Endothelial cell of umbilical vein (primary cell): ENCODE data around the gene SOX9. TPM values are rescaled to one million over a fixed set of nuclear protein-coding genes. Genes with fewer than 3 reads are reported as not detected.

Source experiments
- Bru-seq: library from RNA; stranded (reverse); fragments of 400-500 nt; gene quantifications from one replicate; lab custom pipeline; 2021; lab: Mats Ljungman, UMichigan
- BruChase-seq, 2 experiments: library from RNA; stranded (reverse); fragments of 400-500 nt; gene quantifications; one replicate each; lab custom pipeline; 2021; lab: Mats Ljungman, UMichigan
- BruUV-seq: library from RNA; stranded (reverse); fragments of 400-500 nt; replicated peaks from 2 replicates; lab custom pipeline; 2021; lab: Mats Ljungman, UMichigan
- CTCF ChIA-PET: fragments of 300-600, 350-600 bp; sonication (Branson Sonifier 250); formaldehyde crosslinking; loops from one replicate; lab custom pipeline; 2021; ENCODE audit warnings: antibody characterized with exemption, inconsistent platforms; lab: Charles Lee
- POLR2A ChIA-PET: fragments of 300-600, 350-600 bp; sonication (Branson Sonifier 250); formaldehyde crosslinking; loops from one replicate; lab custom pipeline; 2021; ENCODE audit warnings: antibody characterized with exemption, inconsistent platforms; lab: Charles Lee
- DNase-seq: peaks from one replicate; pipeline ENCODE4 v3.0.0-alpha.2; 2011; ENCODE audit warnings: low read depth, low spot score
- FAIRE-seq: peaks from 2 replicates; lab custom pipeline; 2011; peaks lifted over from hg19 to GRCh38; lab: Jason Lieb, UNC
- H2AFZ ChIP-seq: 2 replicates; pipeline ENCODE4 v1.6.0; 2012; ENCODE audit warnings: low read depth, low read length, control low read depth, inconsistent platforms
- H3K27ac ChIP-seq: 2 replicates; pipeline ENCODE4 v1.5.1; 2011; ENCODE audit warnings: low read depth, mild to moderate bottlenecking, control low read depth, low read length, moderate library complexity; ENCODE audit not compliant: insufficient read depth
- H3K27me3 ChIP-seq, 2 experiments: 2 replicates each; pipeline versions ENCODE4 v1.6.0 to v1.6.1; 2011; ENCODE audit warnings: low read length in 2 of 2, mixed read lengths in 1 of 2; ENCODE audit not compliant: control insufficient read depth in 2 of 2, insufficient read depth in 2 of 2
- H3K36me3 ChIP-seq, 2 experiments: 2 replicates in 1 of 2; 3 replicates in 1 of 2; pipeline ENCODE4 v1.5.1; 2011; ENCODE audit warnings: low read length in 2 of 2, mild to moderate bottlenecking in 1 of 2, moderate library complexity in 1 of 2; ENCODE audit not compliant: control insufficient read depth in 2 of 2, insufficient read depth in 2 of 2; ENCODE audit errors: extremely low read depth in 1 of 2
- H3K4me1 ChIP-seq: 3 replicates; pipeline ENCODE4 v1.5.1; 2011; ENCODE audit warnings: mild to moderate bottlenecking, low read length; ENCODE audit not compliant: control insufficient read depth, insufficient read depth; ENCODE audit errors: extremely low read depth
- H3K4me2 ChIP-seq: 2 replicates; pipeline ENCODE4 v1.6.1; 2011; ENCODE audit warnings: low read length, control low read depth, mixed read lengths; ENCODE audit not compliant: insufficient read depth
- H3K4me3 ChIP-seq, 3 experiments: fragments of 200-600 bp in 1 of 3; sonication (generic), shearing (Covaris generic) in 1 of 3; replicated peaks in 1 of 3; 2 replicates each; pipeline ENCODE4 v1.5.1; 2011 to 2016; ENCODE audit warnings: control low read depth in 3 of 3, low read length in 3 of 3, mild to moderate bottlenecking in 2 of 3, inconsistent platforms in 1 of 3, low read depth in 1 of 3, moderate library complexity in 1 of 3; ENCODE audit not compliant: insufficient read depth in 1 of 3
- H3K79me2 ChIP-seq: 2 replicates; pipeline ENCODE4 v1.6.0; 2012; ENCODE audit warnings: low read length, inconsistent platforms; ENCODE audit not compliant: control insufficient read depth, insufficient read depth
- H3K9ac ChIP-seq: replicated peaks from 2 replicates; pipeline ENCODE3; 2011; ENCODE audit warnings: low read length, control low read depth; ENCODE audit not compliant: insufficient read depth; ENCODE audit errors: extremely low read depth
- H3K9me1 ChIP-seq: replicated peaks from 3 replicates; pipeline ENCODE4 v1.6.0; 2011; ENCODE audit warnings: mild to moderate bottlenecking, low read length; ENCODE audit not compliant: control insufficient read depth, insufficient read depth; ENCODE audit errors: extremely low read depth
- H3K9me3 ChIP-seq: replicated peaks from 2 replicates; pipeline ENCODE4 v1.5.1; 2012; ENCODE audit warnings: low read length, inconsistent platforms; ENCODE audit not compliant: control insufficient read depth, insufficient read depth
- H4K20me1 ChIP-seq: replicated peaks from 2 replicates; pipeline ENCODE3; 2011; ENCODE audit warnings: mild to moderate bottlenecking, low read length; ENCODE audit not compliant: control insufficient read depth, insufficient read depth; ENCODE audit errors: extremely low read depth
- EZH2 ChIP-seq: IDR thresholded peaks from 2 replicates; pipeline ENCODE4 v1.6.1; 2012; ENCODE audit warnings: borderline replicate concordance, low read depth, mild to moderate bottlenecking, moderate library complexity, low read length, inconsistent platforms; ENCODE audit not compliant: severe bottlenecking
- FOS ChIP-seq: IDR thresholded peaks from 2 replicates; pipeline ENCODE4 v1.6.1; 2011; ENCODE audit warnings: mild to moderate bottlenecking, low read length, moderate library complexity, borderline replicate concordance; ENCODE audit not compliant: insufficient read depth
- GATA2 ChIP-seq: IDR thresholded peaks from 2 replicates; pipeline ENCODE4 v1.7.0; 2011; ENCODE audit warnings: low read depth, mild to moderate bottlenecking, moderate library complexity, mixed read lengths, low read length; ENCODE audit not compliant: insufficient read length, insufficient read depth
- JUN ChIP-seq: IDR thresholded peaks from 2 replicates; pipeline ENCODE4 v1.6.1; 2011; ENCODE audit warnings: borderline replicate concordance, low read depth; ENCODE audit not compliant: insufficient read length, insufficient read depth
- MAX ChIP-seq: IDR thresholded peaks from 2 replicates; pipeline ENCODE4 v1.6.1; 2011; ENCODE audit not compliant: insufficient read depth, insufficient read length
- MYC ChIP-seq: IDR thresholded peaks from one replicate; pipeline ENCODE4 v1.6.1; 2011; ENCODE audit warnings: mild to moderate bottlenecking, low read depth, low read length
- POLR2A ChIP-seq: IDR thresholded peaks from 2 replicates; pipeline ENCODE4 v1.6.1; 2012; ENCODE audit warnings: low read depth, mild to moderate bottlenecking, control low read depth, low read length
- POLR2AphosphoS5 ChIP-seq: IDR thresholded peaks from 2 replicates; pipeline ENCODE4 v1.6.1; 2012; ENCODE audit warnings: low read depth, mild to moderate bottlenecking, control low read depth, low read length, moderate library complexity; ENCODE audit not compliant: insufficient read depth
- dilution Hi-C: fragments of 300-500 bp; cut with MboI; formaldehyde crosslinking; loops from one replicate; pipeline ENCODE4 v1.15.0; 2019; ENCODE audit warnings: low sequenced_read_pairs; ENCODE audit not compliant: extremely low pct_ligation_motif_present
- intact Hi-C: fragments of 100-400 bp; cut with micrococcal nuclease; formaldehyde crosslinking; loops from one replicate; pipeline ENCODE4 v1.10.0; 2022
- long read RNA-seq: library from polyadenylated mRNA; stranded (forward); transcript quantifications from one replicate; pipeline ENCODE4 v2.0.0, GENCODE V29; 2021
- polyA minus RNA-seq, 3 experiments: library from RNA; depleted of rRNA, polyadenylated mRNA; stranded (reverse); fragments of >200 nt; gene quantifications; 1 replicate in 1 of 3; 2 replicates in 2 of 3; pipeline ENCODE4 v1.2.3, GENCODE V29; 2011
- polyA plus RNA-seq, 4 experiments: library from polyadenylated mRNA; depleted of rRNA in 3 of 4; stranded (reverse) in 3 of 4; unstranded in 1 of 4; fragments of >200 nt; gene quantifications; 2 replicates each; pipeline versions ENCODE4 v1.2.1 to v1.2.3, GENCODE V29; 2011 to 2012; ENCODE audit warnings: missing spikeins in 1 of 4
- total RNA-seq: library from RNA; stranded (reverse); gene quantifications from 2 replicates; pipeline ENCODE4 v1.2.3, GENCODE V29; 2021
- TF ChIP-seq, protein P1 (sequence below), 2 donors: IDR thresholded peaks; 1 replicate in 1 of 2; 2 replicates in 1 of 2; pipeline ENCODE4 v1.5.1; 2011; ENCODE audit warnings: low read length in 2 of 2, mild to moderate bottlenecking in 2 of 2, moderate library complexity in 2 of 2, control low read depth in 1 of 2, inconsistent platforms in 1 of 2, low read depth in 1 of 2; ENCODE audit not compliant: insufficient read depth in 1 of 2; ENCODE audit errors: extremely low read depth in 1 of 2

Gene SOX9
- total RNA-seq: not detected in 2 replicates
- polyA plus RNA-seq: not detected in 2 replicates
- polyA plus RNA-seq (2011; cell fraction: cytosol; rRNA removed): not detected in 2 replicates
- polyA plus RNA-seq (2011; cell fraction: nucleus; rRNA removed): not detected in 2 replicates
- polyA plus RNA-seq (2012): not detected in 2 replicates
- polyA minus RNA-seq: not detected in 2 replicates
- not detected for polyA minus RNA-seq (2011; cell fraction: cytosol; rRNA and poly(A)+ RNA removed)
- not detected in 2 replicates for polyA minus RNA-seq (2011; cell fraction: nucleus; rRNA and poly(A)+ RNA removed)
- percentile 18 among the genes with signal in this experiment for Bru-seq, nascent RNA
- BruChase-seq, experiment 1, labeled RNA remaining after a 6-hour chase: percentile 25 among the genes with signal in this experiment
- percentile 21 among the genes with signal in this experiment for BruChase-seq, experiment 2, labeled RNA remaining after a 2-hour chase
- long read RNA-seq: 0 reads

DNA sequence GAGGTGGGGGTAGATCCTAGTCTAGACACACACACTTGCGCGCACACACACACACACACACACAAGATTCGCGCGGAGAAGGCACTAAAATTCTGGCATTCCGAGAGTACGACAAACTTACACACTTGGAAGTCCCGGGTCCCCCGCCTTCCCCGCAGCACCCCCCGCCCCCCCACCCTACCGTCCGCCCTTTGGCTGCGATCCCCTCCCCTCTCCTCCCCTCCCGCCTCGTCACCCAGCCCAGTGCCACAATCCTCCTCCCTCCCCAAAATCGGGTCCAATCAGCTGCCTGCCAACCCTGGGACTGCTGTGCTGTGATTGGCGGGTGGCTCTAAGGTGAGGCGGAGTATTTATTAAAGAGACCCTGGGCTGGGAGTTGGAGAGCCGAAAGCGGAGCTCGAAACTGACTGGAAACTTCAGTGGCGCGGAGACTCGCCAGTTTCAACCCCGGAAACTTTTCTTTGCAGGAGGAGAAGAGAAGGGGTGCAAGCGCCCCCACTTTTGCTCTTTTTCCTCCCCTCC is at the start of gene SOX9:
Gene SOX9, plus strand, starts transcription at position 379 of the 522 bp plus-strand sequence. CDS start 372 bp downstream, outside the sequence.
- H3K4me1 ChIP-seq: no peaks in the 10 kb centered on the region
- no peak within 1 kb of the TSS for H3K9ac ChIP-seq
- ChIA-PET POLR2A (no interaction called here), CTCF (no interaction called here)
- H3K27me3 ChIP-seq: peaks cover 55 to 84% of the 10 kb centered on the region in 2 experiments
- DNase-seq (no peak), FAIRE-seq (no peak)
- intact Hi-C loops (loop anchor here (5.0 kb wide), 2 partner anchors 417 to 1353 kb away; no protein-coding TSS in a partner anchor), dilution Hi-C loops (no loop called here)
- no peaks in the 10 kb centered on the region for H3K9me3 ChIP-seq
- no peak within 1 kb of the TSS for H3K4me3 ChIP-seq
- no peaks in the 10 kb centered on the region for H3K79me2 ChIP-seq
- no peak within 1 kb of the TSS for H3K27ac ChIP-seq
- no peak within 1 kb of the TSS for H3K4me2 ChIP-seq
- TF ChIP-seq GATA2: no peak
- TF ChIP-seq POLR2A: no peak
- TF ChIP-seq EZH2: no peak
- TF ChIP-seq MAX: no peak
- TF ChIP-seq, protein P1, sequence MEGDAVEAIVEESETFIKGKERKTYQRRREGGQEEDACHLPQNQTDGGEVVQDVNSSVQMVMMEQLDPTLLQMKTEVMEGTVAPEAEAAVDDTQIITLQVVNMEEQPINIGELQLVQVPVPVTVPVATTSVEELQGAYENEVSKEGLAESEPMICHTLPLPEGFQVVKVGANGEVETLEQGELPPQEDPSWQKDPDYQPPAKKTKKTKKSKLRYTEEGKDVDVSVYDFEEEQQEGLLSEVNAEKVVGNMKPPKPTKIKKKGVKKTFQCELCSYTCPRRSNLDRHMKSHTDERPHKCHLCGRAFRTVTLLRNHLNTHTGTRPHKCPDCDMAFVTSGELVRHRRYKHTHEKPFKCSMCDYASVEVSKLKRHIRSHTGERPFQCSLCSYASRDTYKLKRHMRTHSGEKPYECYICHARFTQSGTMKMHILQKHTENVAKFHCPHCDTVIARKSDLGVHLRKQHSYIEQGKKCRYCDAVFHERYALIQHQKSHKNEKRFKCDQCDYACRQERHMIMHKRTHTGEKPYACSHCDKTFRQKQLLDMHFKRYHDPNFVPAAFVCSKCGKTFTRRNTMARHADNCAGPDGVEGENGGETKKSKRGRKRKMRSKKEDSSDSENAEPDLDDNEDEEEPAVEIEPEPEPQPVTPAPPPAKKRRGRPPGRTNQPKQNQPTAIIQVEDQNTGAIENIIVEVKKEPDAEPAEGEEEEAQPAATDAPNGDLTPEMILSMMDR (IDR thresholded peaks at IDR 0.05; ENCODE audit: extremely low read depth in 1 of 2, insufficient read depth in 1 of 2, low read depth in 1 of 2, low read length in 2 of 2): no peak
- TF ChIP-seq FOS: no peak
- TF ChIP-seq MYC: no peak
- TF ChIP-seq POLR2AphosphoS5: no peak
- TF ChIP-seq JUN: no peak
- no peaks in the 10 kb centered on the region for H3K36me3 ChIP-seq
- BruUV-seq: no TSS peak
- no peak within 1 kb of the TSS for H2AFZ ChIP-seq
- H3K9me1 ChIP-seq: no peaks in the 10 kb centered on the region
- no peaks in the 10 kb centered on the region for H4K20me1 ChIP-seq
